ENCODE results near the gene ADIG.

- TF ChIP-seq CTCF (IDR thresholded peaks at IDR 0.05; ENCODE audit: low read length) (no peak), EZH2 (optimal IDR thresholded peaks at IDR 0.05; ENCODE audit: low read depth, low read length) (no peak), EZH2phosphoT487 (IDR thresholded peaks at IDR 0.05; ENCODE audit: low read length) (no peak)
Measured at GRCh38 chr20:38631155-38632022, 50.4 kb downstream of the ADIG start.

Measured in MM.1S (cell line).